Measurements from ENCODE around the gene TBC1D7. TPM values are rescaled to one million over a fixed set of nuclear protein-coding genes. Genes with fewer than 3 reads are reported as not detected.
"Not testable (repeated sequence)": the region's sequence is repeated elsewhere in the genome, so short reads cannot be mapped to it uniquely, and the experiment has no call there.

The TBC1D7 gene
- total and polyA plus RNA-seq, 10 donors, result 10.9 to 20.9 (median 15.7) TPM

- TF ChIP-seq, protein P1, sequence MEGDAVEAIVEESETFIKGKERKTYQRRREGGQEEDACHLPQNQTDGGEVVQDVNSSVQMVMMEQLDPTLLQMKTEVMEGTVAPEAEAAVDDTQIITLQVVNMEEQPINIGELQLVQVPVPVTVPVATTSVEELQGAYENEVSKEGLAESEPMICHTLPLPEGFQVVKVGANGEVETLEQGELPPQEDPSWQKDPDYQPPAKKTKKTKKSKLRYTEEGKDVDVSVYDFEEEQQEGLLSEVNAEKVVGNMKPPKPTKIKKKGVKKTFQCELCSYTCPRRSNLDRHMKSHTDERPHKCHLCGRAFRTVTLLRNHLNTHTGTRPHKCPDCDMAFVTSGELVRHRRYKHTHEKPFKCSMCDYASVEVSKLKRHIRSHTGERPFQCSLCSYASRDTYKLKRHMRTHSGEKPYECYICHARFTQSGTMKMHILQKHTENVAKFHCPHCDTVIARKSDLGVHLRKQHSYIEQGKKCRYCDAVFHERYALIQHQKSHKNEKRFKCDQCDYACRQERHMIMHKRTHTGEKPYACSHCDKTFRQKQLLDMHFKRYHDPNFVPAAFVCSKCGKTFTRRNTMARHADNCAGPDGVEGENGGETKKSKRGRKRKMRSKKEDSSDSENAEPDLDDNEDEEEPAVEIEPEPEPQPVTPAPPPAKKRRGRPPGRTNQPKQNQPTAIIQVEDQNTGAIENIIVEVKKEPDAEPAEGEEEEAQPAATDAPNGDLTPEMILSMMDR (IDR thresholded peaks at IDR 0.05 in 8 of 11, conservative IDR thresholded peaks at IDR 0.05 in 3 of 11), result no peak
- TF ChIP-seq POLR2AphosphoS5 (IDR thresholded peaks at IDR 0.05), result no peak
- H3K9me3 ChIP-seq, result no peaks in the 10 kb centered on the region
- H3K27me3 ChIP-seq (replicated peaks in 1 of 7), result no peaks in the 10 kb centered on the region
- 81 to 93% (median 84%) methylated on average over 2 of the region's 2 CpGs for WGBS, 5 donors
- no peak overlapping the region for H3K27ac ChIP-seq
- DNase-seq, result no peak
- H3K4me1 ChIP-seq, result peaks cover 10 to 37% (median 21%) of the 10 kb centered on the region in 6 donors
- no peak overlapping the region for H3K4me3 ChIP-seq
- no peaks in the 10 kb centered on the region for H3K36me3 ChIP-seq
- intact Hi-C loops (cut with DNase I; ENCODE audit: low total_unique reads), result loop anchor here (10.0 kb wide), 3 partner anchors 52 to 152 kb away; partner anchors contain the start of gene GFOD1
Measured at GRCh38 chr6:13332349-13332706, 4.0 kb upstream of the TBC1D7 start.

DNA sequence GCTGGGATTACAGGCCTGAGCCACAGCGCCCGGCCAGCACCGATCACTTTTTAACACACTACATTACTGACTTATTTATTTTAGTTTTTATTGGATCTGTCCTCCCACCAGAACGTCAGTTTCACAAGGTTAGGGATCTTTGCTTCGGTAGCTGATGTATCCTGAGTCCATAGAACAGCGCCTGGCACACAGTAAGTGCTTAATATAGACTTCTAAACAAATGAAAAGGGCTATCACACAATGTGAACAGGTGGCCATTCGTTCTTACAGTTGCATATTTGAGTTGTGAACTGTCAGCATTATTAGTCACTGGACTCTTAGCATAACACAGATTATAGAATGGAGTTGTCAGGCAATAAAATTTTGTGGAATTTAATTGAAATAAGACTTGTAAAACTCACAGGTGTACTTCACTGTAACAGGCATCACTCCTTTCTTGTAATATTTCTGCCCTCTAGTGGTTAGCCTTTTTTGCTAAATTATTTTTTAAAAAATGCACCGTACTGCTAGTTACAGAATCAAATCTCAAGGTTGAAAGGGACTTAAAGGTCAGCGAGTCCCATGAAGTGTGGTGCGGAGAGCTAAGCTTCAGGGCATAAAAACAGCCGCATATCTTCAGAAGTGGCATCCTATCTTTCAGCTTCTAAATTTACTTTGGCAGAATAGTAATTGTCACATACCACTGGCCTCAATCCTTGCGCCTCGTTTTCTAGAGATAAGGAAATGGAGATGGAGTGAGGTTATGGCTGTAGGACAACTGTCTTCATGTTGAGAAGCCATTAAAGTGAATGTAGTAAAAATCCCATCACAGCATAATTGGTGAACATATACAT is 3.4 kb upstream of the TBC1D7 start:
- WGBS, 5 donors, result 56 to 64% (median 61%) methylated on average over 13 of the region's 13 CpGs
- H3K9me3 ChIP-seq, result no peaks in the 10 kb centered on the region
- peaks cover 13 to 37% (median 22%) of the 10 kb centered on the region in 6 donors for H3K4me1 ChIP-seq
- no peak for DNase-seq
- intact Hi-C loops (cut with DNase I; ENCODE audit: low total_unique reads), result loop anchor here (2.0 to 10.0 kb wide), 4 partner anchors 53 to 421 kb away; partner anchors contain the start of gene GFOD1
- TF ChIP-seq, protein P1 (IDR thresholded peaks at IDR 0.05 in 8 of 11, conservative IDR thresholded peaks at IDR 0.05 in 3 of 11), result peak in 10 of 11 experiments; percentile 24 to 73 (median 60)
- TF ChIP-seq POLR2A (IDR thresholded peaks at IDR 0.05) (no peak), POLR2AphosphoS5 (IDR thresholded peaks at IDR 0.05) (no peak)
- H3K27ac ChIP-seq, result no peak overlapping the region
- H3K27me3 ChIP-seq (replicated peaks in 1 of 7), result no peaks in the 10 kb centered on the region
- no peak overlapping the region for H3K4me3 ChIP-seq
- H3K36me3 ChIP-seq, result no peaks in the 10 kb centered on the region

DNA sequence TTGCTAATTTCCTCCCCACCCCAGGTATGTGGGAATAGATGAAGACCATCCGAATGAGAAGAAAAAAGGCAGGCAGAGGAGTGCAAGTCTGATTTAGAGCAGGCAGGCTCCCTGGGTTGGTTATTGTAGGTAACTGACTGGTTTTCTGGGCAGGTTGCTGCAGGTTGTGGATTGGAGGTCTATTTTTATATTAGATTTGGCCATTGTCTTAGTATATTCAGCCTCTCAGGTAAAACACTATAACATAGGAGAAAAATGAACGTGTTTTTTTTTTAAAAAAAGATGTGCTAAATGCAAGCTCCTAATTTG is 492 bp upstream of the TBC1D7 start:
- Histone ChIP-seq H3K4me1 (peaks cover 13 to 43% (median 18%) of the 10 kb centered on the region in 6 donors), H3K4me3 (peak overlapping the region; percentile 57 to 82 (median 68)), H3K27ac (peak overlapping the region; percentile 88 to 98 (median 94)), H3K36me3 (peaks cover 0 to 26% (median 13%) of the 10 kb centered on the region in 6 donors), H3K27me3 (replicated peaks in 1 of 7) (no peaks in the 10 kb centered on the region), H3K9me3 (no peaks in the 10 kb centered on the region)
- 0 to 7% (median 3%) methylated on average over 2 of the region's 2 CpGs for WGBS, 5 donors
- intact Hi-C loops (cut with DNase I; ENCODE audit: low total_unique reads), result no loop called here
- no peak for DNase-seq
- TF ChIP-seq POLR2AphosphoS5 (IDR thresholded peaks at IDR 0.05) (no peak), POLR2A (IDR thresholded peaks at IDR 0.05) (no peak)
- TF ChIP-seq, protein P1 (IDR thresholded peaks at IDR 0.05 in 8 of 11, conservative IDR thresholded peaks at IDR 0.05 in 3 of 11), result no peak

DNA sequence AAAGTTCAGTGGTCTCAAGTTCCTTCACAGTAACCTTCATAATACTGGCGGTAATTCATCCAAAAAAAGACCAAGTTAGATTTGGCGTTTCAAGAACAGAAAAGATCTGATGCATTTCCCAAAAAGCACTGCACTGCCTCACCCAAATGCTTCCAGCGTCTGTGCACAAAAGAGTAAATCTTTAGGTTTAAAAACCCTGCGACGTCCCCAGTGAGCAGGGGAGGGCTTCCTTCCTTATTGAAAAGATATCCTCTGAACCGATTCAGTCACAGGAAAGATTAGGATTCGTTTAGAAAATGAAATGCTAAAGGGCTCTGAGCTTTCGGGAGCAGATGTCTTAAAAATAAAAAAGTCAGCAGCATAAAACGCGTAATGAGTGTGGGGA is 654 bp downstream of the TBC1D7 start:
- H3K27me3 ChIP-seq (replicated peaks in 1 of 7), result no peaks in the 10 kb centered on the region
- H3K36me3 ChIP-seq, result peaks cover 0 to 37% (median 22%) of the 10 kb centered on the region in 6 donors
- H3K9me3 ChIP-seq, result no peaks in the 10 kb centered on the region
- 0 to 1% (median 1%) methylated on average over 10 of the region's 10 CpGs for WGBS, 5 donors
- H3K4me1 ChIP-seq, result peaks cover 13 to 43% (median 18%) of the 10 kb centered on the region in 6 donors
- DNase-seq, result no peak
- peak overlapping the region; percentile 57 to 82 (median 68) for H3K4me3 ChIP-seq
- TF ChIP-seq POLR2A (IDR thresholded peaks at IDR 0.05) (no peak), POLR2AphosphoS5 (IDR thresholded peaks at IDR 0.05) (no peak)
- TF ChIP-seq, protein P1 (IDR thresholded peaks at IDR 0.05 in 8 of 11, conservative IDR thresholded peaks at IDR 0.05 in 3 of 11), result no peak
- H3K27ac ChIP-seq, result peak overlapping the region; percentile 88 to 98 (median 94)
- intact Hi-C loops (cut with DNase I; ENCODE audit: low total_unique reads), result no loop called here

DNA sequence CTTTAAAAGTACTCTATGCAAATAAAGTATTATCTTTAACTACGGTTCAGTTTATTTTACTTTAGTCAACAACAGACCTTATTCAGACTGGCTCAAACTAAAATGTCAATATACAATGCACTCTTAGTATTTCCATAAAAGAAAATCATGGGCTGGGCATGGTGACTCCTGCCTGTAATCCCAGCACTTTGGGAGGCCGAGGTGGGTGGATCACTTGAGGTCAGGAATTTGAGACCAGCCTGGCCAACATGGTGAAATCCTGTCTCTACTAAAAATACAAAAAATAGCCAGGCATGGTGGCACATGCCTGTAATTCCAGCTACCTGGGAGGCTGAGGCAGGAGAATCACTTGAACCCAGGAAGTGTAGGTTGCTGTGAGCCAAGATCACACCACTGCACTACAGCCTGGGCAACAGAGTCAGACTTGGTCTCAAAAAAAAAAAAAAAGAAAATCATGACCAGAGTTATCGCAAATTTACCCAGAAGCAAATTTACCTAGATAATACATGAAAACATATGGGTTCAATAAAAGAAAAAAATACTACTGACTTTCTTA is 2.2 kb downstream of the TBC1D7 start:
- WGBS, 5 donors, result 85 to 97% (median 96%) methylated on average over 3 of the region's 3 CpGs
- DNase-seq; H3K4me3 ChIP-seq; intact Hi-C loops (cut with DNase I; ENCODE audit: low total_unique reads); H3K27ac ChIP-seq; H3K27me3 ChIP-seq (replicated peaks in 1 of 7); H3K9me3 ChIP-seq: not testable (repeated sequence)
- Histone ChIP-seq H3K36me3 (peaks cover 0 to 53% (median 33%) of the 10 kb centered on the region in 6 donors), H3K4me1 (peaks cover 13 to 37% (median 18%) of the 10 kb centered on the region in 6 donors)
